ENCODE measurements around the gene P2RX3.
A peak's percentile ranks its signal among the peaks of the same experiment; 100 is the strongest.
"Not testable (repeated sequence)": the region's sequence is repeated elsewhere in the genome, so short reads cannot be mapped to it uniquely, and the experiment has no call there.

The P2RX3 gene

DNA sequence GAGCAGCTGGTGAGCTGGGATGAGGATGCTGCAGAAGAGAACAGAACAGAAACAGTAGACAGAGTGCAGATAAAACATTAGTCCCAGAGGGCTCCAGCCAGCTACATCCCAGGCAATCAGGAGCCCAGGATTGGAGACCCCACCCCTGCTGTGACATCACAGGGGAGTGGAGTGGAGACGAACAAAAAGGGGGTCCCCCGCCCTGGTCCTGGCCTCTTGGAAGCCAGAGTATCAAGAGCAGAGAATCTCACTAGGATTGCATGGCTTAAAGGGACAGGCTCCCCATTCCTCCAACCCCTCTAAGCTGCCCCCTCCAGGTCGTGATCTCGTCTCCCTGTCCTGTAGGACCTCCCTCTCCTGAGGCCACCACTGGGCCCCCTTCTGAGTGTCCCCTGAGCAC is at the start of gene P2RX3:
Gene P2RX3 (plus strand): TSS at position 211 of the 400 bp plus-strand sequence. CDS start 199 bp downstream, outside the sequence.
- H3K27ac ChIP-seq = no peak within 1 kb of the TSS
- DNase-seq (ENCODE audit: low spot score) = no peak
- POLR2A ChIA-PET (ENCODE audit: low non-redundant PET) = no interaction called here
- no peak for TF ChIP-seq CTCF (conservative IDR thresholded peaks at IDR 0.05; ENCODE audit: low read depth)
- CTCF ChIA-PET = interaction anchor here (0.6 to 0.9 kb wide), 2 partner anchors 12 to 53 kb away, joined by 4 read pairs; partner anchors contain the start of gene PRG2

GRCh38 chr11:57288771-57289579 is 49.2 kb upstream of the P2RX3 start:
- peak overlapping the region; percentile 56 for H3K27ac ChIP-seq
- peak; percentile 68 for DNase-seq (ENCODE audit: low spot score)
- ChIA-PET POLR2A (ENCODE audit: low non-redundant PET) (interaction anchor here (1.4 kb wide), 1 partner anchor 23 kb away, joined by 5 read pairs; no protein-coding TSS in a partner anchor), CTCF (interaction anchor here (0.6 kb wide), 1 partner anchor 39 kb away, joined by 5 read pairs; no protein-coding TSS in a partner anchor)
- no peak for TF ChIP-seq CTCF (conservative IDR thresholded peaks at IDR 0.05; ENCODE audit: low read depth)

DNA sequence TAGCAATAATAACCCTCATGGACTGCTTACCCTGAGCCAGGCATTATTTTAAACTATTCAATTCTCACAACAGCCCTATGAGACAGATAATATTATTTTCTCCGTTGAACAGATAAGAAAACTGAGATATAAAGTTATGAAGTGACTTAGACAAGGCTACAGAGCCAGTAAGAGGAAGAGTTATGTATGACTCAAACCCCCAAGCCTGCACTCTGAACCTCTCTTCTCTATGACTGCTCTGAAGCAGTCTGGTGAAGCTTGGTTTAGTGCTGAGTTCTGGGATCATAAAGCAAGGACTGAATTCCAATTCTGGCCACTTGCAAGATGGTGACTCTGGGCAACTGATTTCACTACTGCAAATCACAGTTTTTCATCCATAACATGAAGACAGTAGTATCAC is 47.9 kb upstream of the P2RX3 start:
- H3K27ac ChIP-seq = no peak overlapping the region
- DNase-seq (ENCODE audit: low spot score) = no peak
- ChIA-PET POLR2A (ENCODE audit: low non-redundant PET) (no interaction called here), CTCF (no interaction called here)
- no peak for TF ChIP-seq CTCF (conservative IDR thresholded peaks at IDR 0.05; ENCODE audit: low read depth)

GRCh38 chr11:57294225-57295131 is 43.7 kb upstream of the P2RX3 start:
- ChIA-PET CTCF (interaction anchor here (0.6 kb wide), 1 partner anchor 56 kb away, joined by 3 read pairs; no protein-coding TSS in a partner anchor), POLR2A (ENCODE audit: low non-redundant PET) (interaction anchor here (1.0 kb wide), 1 partner anchor 10 kb away, joined by 4 read pairs; no protein-coding TSS in a partner anchor)
- peak; percentile 39 for DNase-seq (ENCODE audit: low spot score)
- H3K27ac ChIP-seq = peak overlapping the region; percentile 100
- TF ChIP-seq CTCF (conservative IDR thresholded peaks at IDR 0.05; ENCODE audit: low read depth) = no peak

DNA sequence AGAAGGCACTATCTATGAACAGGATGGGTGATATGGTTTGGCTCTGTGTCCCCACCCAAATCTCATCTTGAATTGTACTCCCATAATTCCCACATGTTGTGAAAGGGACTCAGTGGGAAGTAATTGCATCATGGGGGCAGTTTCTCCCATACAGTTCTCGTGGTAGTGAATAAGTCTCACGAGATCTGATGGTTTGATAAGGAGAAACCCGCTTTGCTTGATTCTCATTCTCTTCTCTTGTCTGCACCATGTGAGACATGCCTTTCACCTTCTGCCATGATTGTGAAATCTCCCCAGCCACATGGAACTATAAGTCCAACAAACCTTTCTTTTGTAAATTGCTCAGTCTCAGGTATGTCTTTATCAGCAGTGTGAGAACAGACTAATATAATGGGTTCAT is 41.9 kb upstream of the P2RX3 start:
- POLR2A ChIA-PET (ENCODE audit: low non-redundant PET); DNase-seq (ENCODE audit: low spot score); H3K27ac ChIP-seq; CTCF ChIA-PET: not testable (repeated sequence)

DNA sequence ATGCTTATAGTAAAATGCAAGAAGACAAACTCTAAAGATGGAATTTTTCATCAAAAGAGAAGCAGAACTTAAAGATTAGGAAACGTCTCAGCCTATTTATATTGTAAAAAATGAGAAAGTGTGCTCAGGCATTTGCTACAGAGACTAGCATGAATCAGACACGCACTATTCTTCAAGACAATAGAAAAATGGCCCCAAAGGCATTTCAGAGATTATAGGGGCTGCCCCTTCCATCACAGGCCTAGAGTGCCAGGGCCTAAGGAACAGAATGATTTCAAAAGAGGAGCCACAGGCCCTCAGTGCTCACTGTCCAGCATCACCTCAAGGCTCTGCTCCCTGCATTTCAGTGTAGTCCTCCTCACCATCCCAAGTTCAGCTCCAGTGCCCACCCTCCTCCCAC is 40.9 kb upstream of the P2RX3 start:
- ChIA-PET POLR2A (ENCODE audit: low non-redundant PET) (no interaction called here), CTCF (no interaction called here)
- no peak for DNase-seq (ENCODE audit: low spot score)
- peak overlapping the region; percentile 67 for H3K27ac ChIP-seq
- TF ChIP-seq CTCF (conservative IDR thresholded peaks at IDR 0.05; ENCODE audit: low read depth) = no peak
